Endothelial cell of umbilical vein (primary cell): ENCODE results near the gene ZFP62. TPM values are rescaled to one million over a fixed set of nuclear protein-coding genes. Genes with fewer than 3 reads are reported as not detected.

Experiments
- BruUV-seq: library from RNA; stranded (reverse); fragments of 400-500 nt; replicated peaks from 2 replicates; lab custom pipeline; 2021; lab: Mats Ljungman, UMichigan
- CTCF ChIA-PET: fragments of 300-600, 350-600 bp; sonication (Branson Sonifier 250); formaldehyde crosslinking; loops from one replicate; lab custom pipeline; 2021; ENCODE audit warnings: antibody characterized with exemption, inconsistent platforms; lab: Charles Lee
- POLR2A ChIA-PET: fragments of 300-600, 350-600 bp; sonication (Branson Sonifier 250); formaldehyde crosslinking; loops from one replicate; lab custom pipeline; 2021; ENCODE audit warnings: antibody characterized with exemption, inconsistent platforms; lab: Charles Lee
- DNase-seq: peaks from one replicate; pipeline ENCODE4 v3.0.0-alpha.2; 2011; ENCODE audit warnings: low read depth, low spot score
- FAIRE-seq: peaks from 2 replicates; lab custom pipeline; 2011; peaks lifted over from hg19 to GRCh38; lab: Jason Lieb, UNC
- H2AFZ ChIP-seq: 2 replicates; pipeline ENCODE4 v1.6.0; 2012; ENCODE audit warnings: low read depth, low read length, control low read depth, inconsistent platforms
- H3K27ac ChIP-seq: 2 replicates; pipeline ENCODE4 v1.5.1; 2011; ENCODE audit warnings: low read depth, mild to moderate bottlenecking, control low read depth, low read length, moderate library complexity; ENCODE audit not compliant: insufficient read depth
- H3K27me3 ChIP-seq, 2 experiments: 2 replicates each; pipeline versions ENCODE4 v1.6.0 to v1.6.1; 2011; ENCODE audit warnings: low read length in 2 of 2, mixed read lengths in 1 of 2; ENCODE audit not compliant: control insufficient read depth in 2 of 2, insufficient read depth in 2 of 2
- H3K36me3 ChIP-seq, 2 experiments: 2 replicates in 1 of 2; 3 replicates in 1 of 2; pipeline ENCODE4 v1.5.1; 2011; ENCODE audit warnings: low read length in 2 of 2, mild to moderate bottlenecking in 1 of 2, moderate library complexity in 1 of 2; ENCODE audit not compliant: control insufficient read depth in 2 of 2, insufficient read depth in 2 of 2; ENCODE audit errors: extremely low read depth in 1 of 2
- H3K4me1 ChIP-seq: 3 replicates; pipeline ENCODE4 v1.5.1; 2011; ENCODE audit warnings: mild to moderate bottlenecking, low read length; ENCODE audit not compliant: control insufficient read depth, insufficient read depth; ENCODE audit errors: extremely low read depth
- H3K4me2 ChIP-seq: 2 replicates; pipeline ENCODE4 v1.6.1; 2011; ENCODE audit warnings: low read length, control low read depth, mixed read lengths; ENCODE audit not compliant: insufficient read depth
- H3K4me3 ChIP-seq, 3 experiments: fragments of 200-600 bp in 1 of 3; sonication (generic), shearing (Covaris generic) in 1 of 3; replicated peaks in 1 of 3; 2 replicates each; pipeline ENCODE4 v1.5.1; 2011 to 2016; ENCODE audit warnings: control low read depth in 3 of 3, low read length in 3 of 3, mild to moderate bottlenecking in 2 of 3, inconsistent platforms in 1 of 3, low read depth in 1 of 3, moderate library complexity in 1 of 3; ENCODE audit not compliant: insufficient read depth in 1 of 3
- H3K79me2 ChIP-seq: 2 replicates; pipeline ENCODE4 v1.6.0; 2012; ENCODE audit warnings: low read length, inconsistent platforms; ENCODE audit not compliant: control insufficient read depth, insufficient read depth
- H3K9ac ChIP-seq: replicated peaks from 2 replicates; pipeline ENCODE3; 2011; ENCODE audit warnings: low read length, control low read depth; ENCODE audit not compliant: insufficient read depth; ENCODE audit errors: extremely low read depth
- H3K9me1 ChIP-seq: replicated peaks from 3 replicates; pipeline ENCODE4 v1.6.0; 2011; ENCODE audit warnings: mild to moderate bottlenecking, low read length; ENCODE audit not compliant: control insufficient read depth, insufficient read depth; ENCODE audit errors: extremely low read depth
- H3K9me3 ChIP-seq: replicated peaks from 2 replicates; pipeline ENCODE4 v1.5.1; 2012; ENCODE audit warnings: low read length, inconsistent platforms; ENCODE audit not compliant: control insufficient read depth, insufficient read depth
- H4K20me1 ChIP-seq: replicated peaks from 2 replicates; pipeline ENCODE3; 2011; ENCODE audit warnings: mild to moderate bottlenecking, low read length; ENCODE audit not compliant: control insufficient read depth, insufficient read depth; ENCODE audit errors: extremely low read depth
- EZH2 ChIP-seq: IDR thresholded peaks from 2 replicates; pipeline ENCODE4 v1.6.1; 2012; ENCODE audit warnings: borderline replicate concordance, low read depth, mild to moderate bottlenecking, moderate library complexity, low read length, inconsistent platforms; ENCODE audit not compliant: severe bottlenecking
- FOS ChIP-seq: IDR thresholded peaks from 2 replicates; pipeline ENCODE4 v1.6.1; 2011; ENCODE audit warnings: mild to moderate bottlenecking, low read length, moderate library complexity, borderline replicate concordance; ENCODE audit not compliant: insufficient read depth
- GATA2 ChIP-seq: IDR thresholded peaks from 2 replicates; pipeline ENCODE4 v1.7.0; 2011; ENCODE audit warnings: low read depth, mild to moderate bottlenecking, moderate library complexity, mixed read lengths, low read length; ENCODE audit not compliant: insufficient read length, insufficient read depth
- JUN ChIP-seq: IDR thresholded peaks from 2 replicates; pipeline ENCODE4 v1.6.1; 2011; ENCODE audit warnings: borderline replicate concordance, low read depth; ENCODE audit not compliant: insufficient read length, insufficient read depth
- MYC ChIP-seq: IDR thresholded peaks from one replicate; pipeline ENCODE4 v1.6.1; 2011; ENCODE audit warnings: mild to moderate bottlenecking, low read depth, low read length
- POLR2A ChIP-seq: IDR thresholded peaks from 2 replicates; pipeline ENCODE4 v1.6.1; 2012; ENCODE audit warnings: low read depth, mild to moderate bottlenecking, control low read depth, low read length
- POLR2AphosphoS5 ChIP-seq: IDR thresholded peaks from 2 replicates; pipeline ENCODE4 v1.6.1; 2012; ENCODE audit warnings: low read depth, mild to moderate bottlenecking, control low read depth, low read length, moderate library complexity; ENCODE audit not compliant: insufficient read depth
- dilution Hi-C: fragments of 300-500 bp; cut with MboI; formaldehyde crosslinking; loops from one replicate; pipeline ENCODE4 v1.15.0; 2019; ENCODE audit warnings: low sequenced_read_pairs; ENCODE audit not compliant: extremely low pct_ligation_motif_present
- intact Hi-C: fragments of 100-400 bp; cut with micrococcal nuclease; formaldehyde crosslinking; loops from one replicate; pipeline ENCODE4 v1.10.0; 2022
- polyA plus RNA-seq, 4 experiments: library from polyadenylated mRNA; depleted of rRNA in 3 of 4; stranded (reverse) in 3 of 4; unstranded in 1 of 4; fragments of >200 nt; gene quantifications; 2 replicates each; pipeline versions ENCODE4 v1.2.1 to v1.2.3, GENCODE V29; 2011 to 2012; ENCODE audit warnings: missing spikeins in 1 of 4
- total RNA-seq: library from RNA; stranded (reverse); gene quantifications from 2 replicates; pipeline ENCODE4 v1.2.3, GENCODE V29; 2021
- TF ChIP-seq, protein P1 (sequence below): IDR thresholded peaks from 2 replicates; pipeline ENCODE4 v1.6.1; 2011; ENCODE audit not compliant: insufficient read depth, insufficient read length
- TF ChIP-seq, protein P2 (sequence below), 2 donors: IDR thresholded peaks; 1 replicate in 1 of 2; 2 replicates in 1 of 2; pipeline ENCODE4 v1.5.1; 2011; ENCODE audit warnings: low read length in 2 of 2, mild to moderate bottlenecking in 2 of 2, moderate library complexity in 2 of 2, control low read depth in 1 of 2, inconsistent platforms in 1 of 2, low read depth in 1 of 2; ENCODE audit not compliant: insufficient read depth in 1 of 2; ENCODE audit errors: extremely low read depth in 1 of 2

The ZFP62 gene
- total and polyA plus RNA-seq, 2 donors (not counting 3 experiments of a cell fraction or from before 2014, with no cell fraction given), result 3.7 to 19.7 TPM

DNA sequence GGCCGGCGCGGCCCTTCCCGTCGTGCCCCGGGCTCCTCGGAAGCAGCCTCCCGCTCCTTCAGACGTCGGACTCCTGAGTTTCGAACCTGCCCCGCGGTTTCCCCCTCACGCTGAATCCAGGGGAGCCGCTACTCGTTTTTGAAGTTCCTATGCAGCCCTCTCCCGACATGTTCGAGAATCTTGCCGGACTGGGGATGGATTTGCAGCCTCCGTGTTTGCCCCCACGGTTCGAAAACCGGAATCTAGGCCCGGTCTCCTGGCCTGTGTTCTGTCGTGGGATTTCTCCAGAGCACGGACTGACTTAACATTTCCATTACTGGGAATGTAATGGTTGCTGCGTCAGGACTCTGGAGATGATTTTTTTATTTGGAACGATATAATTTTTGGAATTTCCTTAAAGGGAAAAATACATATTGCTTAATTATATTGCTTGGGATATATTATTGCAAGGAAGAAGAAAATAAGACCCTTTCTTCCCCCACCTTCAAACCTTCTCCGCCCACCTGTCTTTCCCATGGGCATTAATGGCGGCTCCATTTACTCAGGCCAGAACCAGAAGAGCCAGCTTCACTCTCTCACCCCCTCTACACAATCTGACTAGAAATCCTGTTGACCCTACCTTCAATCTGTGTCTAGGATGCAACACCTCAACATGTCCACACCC is 50.0 kb downstream of the ZFP62 start:
- H3K9me1 ChIP-seq, result no peaks in the 10 kb centered on the region
- peak overlapping the region; percentile 88 for H3K27ac ChIP-seq
- H3K36me3 ChIP-seq, result no peaks in the 10 kb centered on the region
- peak overlapping the region; percentile 89 for H2AFZ ChIP-seq
- H3K4me3 ChIP-seq, result peak overlapping the region; percentile 43 to 72 (median 60)
- H3K9me3 ChIP-seq, result no peaks in the 10 kb centered on the region
- H3K4me1 ChIP-seq, result peaks cover 41% of the 10 kb centered on the region
- H3K79me2 ChIP-seq, result peaks cover 11% of the 10 kb centered on the region
- H3K9ac ChIP-seq, result peak overlapping the region; percentile 77
- DNase-seq, result no peak
- dilution Hi-C loops (no loop called here), intact Hi-C loops (loop anchor here (1.0 to 5.0 kb wide), 4 partner anchors 9 to 164 kb away; partner anchors contain the start of genes FLT4, MGAT1 and ZFP62)
- no peaks in the 10 kb centered on the region for H4K20me1 ChIP-seq
- peak overlapping the region; percentile 82 for H3K4me2 ChIP-seq
- TSS peak; percentile 62 for BruUV-seq
- no peak for TF ChIP-seq EZH2
- POLR2A ChIA-PET, result interaction anchor here (1.1 to 1.5 kb wide), 2 partner anchors 9 to 50 kb away, joined by 3 to 6 read pairs; partner anchors contain the start of gene ZFP62
- no peaks in the 10 kb centered on the region for H3K27me3 ChIP-seq
- FAIRE-seq, result no peak
- CTCF ChIA-PET, result interaction anchor here (0.8 to 2.5 kb wide), 3 partner anchors 20 to 58 kb away, joined by 3 to 14 read pairs (median 5); no protein-coding TSS in a partner anchor

DNA sequence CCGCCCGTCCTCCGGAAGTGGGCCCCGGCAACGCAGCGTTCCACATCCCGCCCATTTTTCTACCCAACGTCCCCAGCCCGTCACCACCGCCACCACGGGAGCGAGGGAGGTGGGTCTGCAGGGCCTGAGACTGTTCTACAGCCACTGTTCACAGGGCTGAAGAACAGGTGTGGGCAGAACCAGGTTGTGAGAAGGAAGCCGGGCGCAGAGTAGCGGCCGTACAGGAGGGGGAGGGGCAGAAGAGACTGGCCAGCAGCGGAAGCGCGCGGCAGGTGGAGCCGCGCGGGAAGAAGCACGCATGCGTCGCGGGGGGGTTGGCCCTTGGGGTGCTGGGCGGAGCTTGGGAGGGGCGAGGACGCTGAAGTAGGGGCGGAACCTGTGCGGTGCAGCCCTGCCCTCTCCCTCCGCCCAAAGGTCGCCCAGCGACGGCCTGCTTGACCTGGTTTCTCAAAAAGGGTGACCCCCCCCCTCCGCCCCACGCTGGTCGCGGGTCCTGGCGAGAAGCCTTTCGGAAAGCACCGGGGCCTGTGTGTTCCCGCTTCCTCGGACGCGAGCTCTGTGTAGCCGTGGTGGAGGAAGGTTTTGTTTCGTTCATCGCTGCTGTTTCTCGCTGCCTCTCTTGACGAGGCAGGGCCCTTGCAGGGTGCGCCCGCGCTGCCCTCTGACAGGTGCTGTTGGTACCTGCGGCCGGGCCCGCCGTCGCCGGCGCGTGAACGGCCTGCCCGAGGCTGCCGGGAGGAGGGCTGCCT is 50.7 kb downstream of the ZFP62 start:
- Histone ChIP-seq H4K20me1 (no peaks in the 10 kb centered on the region), H3K27me3 (no peaks in the 10 kb centered on the region), H3K79me2 (peaks cover 11% of the 10 kb centered on the region), H3K9me1 (no peaks in the 10 kb centered on the region), H3K36me3 (no peaks in the 10 kb centered on the region), H3K4me3 (peak overlapping the region; percentile 43 to 72 (median 60)), H3K4me2 (peak overlapping the region; percentile 82), H3K4me1 (peaks cover 38% of the 10 kb centered on the region), H3K27ac (peak overlapping the region; percentile 88), H3K9me3 (no peaks in the 10 kb centered on the region), H2AFZ (peak overlapping the region; percentile 99), H3K9ac (peak overlapping the region; percentile 77)
- DNase-seq, result peak; percentile 95
- no TSS peak for BruUV-seq
- POLR2A ChIA-PET, result interaction anchor here (0.8 to 1.5 kb wide), 3 partner anchors 9 to 51 kb away, joined by 3 to 6 read pairs (median 3); partner anchors contain the start of gene ZFP62
- intact Hi-C loops (loop anchor here (1.0 to 5.0 kb wide), 4 partner anchors 8 to 163 kb away; partner anchors contain the start of genes FLT4, MGAT1 and ZFP62), dilution Hi-C loops (no loop called here)
- CTCF ChIA-PET, result interaction anchor here (0.8 to 2.5 kb wide), 4 partner anchors 8 to 59 kb away, joined by 3 to 14 read pairs (median 4); partner anchors contain the start of gene MGAT1
- TF ChIP-seq EZH2 (no peak), MYC (no peak), JUN (no peak), FOS (peak; percentile 7), POLR2AphosphoS5 (peak; percentile 77), GATA2 (no peak), POLR2A (peak; percentile 56)
- TF ChIP-seq, protein P1, sequence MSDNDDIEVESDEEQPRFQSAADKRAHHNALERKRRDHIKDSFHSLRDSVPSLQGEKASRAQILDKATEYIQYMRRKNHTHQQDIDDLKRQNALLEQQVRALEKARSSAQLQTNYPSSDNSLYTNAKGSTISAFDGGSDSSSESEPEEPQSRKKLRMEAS, result peak; percentile 24
- TF ChIP-seq, protein P2, sequence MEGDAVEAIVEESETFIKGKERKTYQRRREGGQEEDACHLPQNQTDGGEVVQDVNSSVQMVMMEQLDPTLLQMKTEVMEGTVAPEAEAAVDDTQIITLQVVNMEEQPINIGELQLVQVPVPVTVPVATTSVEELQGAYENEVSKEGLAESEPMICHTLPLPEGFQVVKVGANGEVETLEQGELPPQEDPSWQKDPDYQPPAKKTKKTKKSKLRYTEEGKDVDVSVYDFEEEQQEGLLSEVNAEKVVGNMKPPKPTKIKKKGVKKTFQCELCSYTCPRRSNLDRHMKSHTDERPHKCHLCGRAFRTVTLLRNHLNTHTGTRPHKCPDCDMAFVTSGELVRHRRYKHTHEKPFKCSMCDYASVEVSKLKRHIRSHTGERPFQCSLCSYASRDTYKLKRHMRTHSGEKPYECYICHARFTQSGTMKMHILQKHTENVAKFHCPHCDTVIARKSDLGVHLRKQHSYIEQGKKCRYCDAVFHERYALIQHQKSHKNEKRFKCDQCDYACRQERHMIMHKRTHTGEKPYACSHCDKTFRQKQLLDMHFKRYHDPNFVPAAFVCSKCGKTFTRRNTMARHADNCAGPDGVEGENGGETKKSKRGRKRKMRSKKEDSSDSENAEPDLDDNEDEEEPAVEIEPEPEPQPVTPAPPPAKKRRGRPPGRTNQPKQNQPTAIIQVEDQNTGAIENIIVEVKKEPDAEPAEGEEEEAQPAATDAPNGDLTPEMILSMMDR (IDR thresholded peaks at IDR 0.05; ENCODE audit: extremely low read depth in 1 of 2, insufficient read depth in 1 of 2, low read depth in 1 of 2, low read length in 2 of 2), result no peak
- FAIRE-seq, result peak; percentile 95
